Measurements from ENCODE around the gene MLH3.

MLH3 gene

GRCh38 chr14:74976264-74977113 lies 74.8 kb downstream of the MLH3 start:
- H3K4me1 ChIP-seq (ENCODE audit: insufficient read depth, low read length, poor library complexity, severe bottlenecking) = peaks cover 15% of the 10 kb centered on the region

GRCh38 chr14:74975059-74975810 lies 76.0 kb downstream of the MLH3 start:
- no peaks in the 10 kb centered on the region for H3K79me2 ChIP-seq (ENCODE audit: insufficient read depth, low read length)
- no peaks in the 10 kb centered on the region for H3K9me3 ChIP-seq (ENCODE audit: insufficient read depth, low read depth, low read length)
- no peaks in the 10 kb centered on the region for H3K27me3 ChIP-seq (ENCODE audit: insufficient read depth, low read length, poor library complexity, severe bottlenecking)
- H4K20me1 ChIP-seq (ENCODE audit: insufficient read depth, low read length, poor library complexity, severe bottlenecking) = no peaks in the 10 kb centered on the region
- TF ChIP-seq CTCF (conservative IDR thresholded peaks at IDR 0.05; ENCODE audit: low read length) (no peak), EZH2phosphoT487 (IDR thresholded peaks at IDR 0.05; ENCODE audit: borderline replicate concordance) (no peak)
- H2AFZ ChIP-seq (ENCODE audit: low read length) = no peak overlapping the region
- no peaks in the 10 kb centered on the region for H3K9me2 ChIP-seq (replicated peaks; ENCODE audit: low read depth, low read length)
- H3K4me3 ChIP-seq (ENCODE audit: low read length, poor library complexity, severe bottlenecking) = no peak overlapping the region
- peaks cover 15% of the 10 kb centered on the region for H3K4me1 ChIP-seq (ENCODE audit: insufficient read depth, low read length, poor library complexity, severe bottlenecking)
- H3K4me2 ChIP-seq (ENCODE audit: low read depth, low read length, poor library complexity, severe bottlenecking) = no peak overlapping the region
- no peaks in the 10 kb centered on the region for H3F3A ChIP-seq (ENCODE audit: low read depth)
- H3K36me3 ChIP-seq (ENCODE audit: insufficient read depth, low read length) = no peaks in the 10 kb centered on the region
- no peak overlapping the region for H3K9ac ChIP-seq (ENCODE audit: low read depth, low read length, poor library complexity, severe bottlenecking)

More at GRCh38 chr14:74976264-74977113, 74.8 kb downstream of the MLH3 start:
- no peak overlapping the region for H3K4me3 ChIP-seq (ENCODE audit: low read length, poor library complexity, severe bottlenecking)
- no peak overlapping the region for H3K4me2 ChIP-seq (ENCODE audit: low read depth, low read length, poor library complexity, severe bottlenecking)
- H3K36me3 ChIP-seq (ENCODE audit: insufficient read depth, low read length) = no peaks in the 10 kb centered on the region
- TF ChIP-seq CTCF (conservative IDR thresholded peaks at IDR 0.05; ENCODE audit: low read length) (no peak), EZH2phosphoT487 (IDR thresholded peaks at IDR 0.05; ENCODE audit: borderline replicate concordance) (no peak)
- H2AFZ ChIP-seq (ENCODE audit: low read length) = no peak overlapping the region
- no peaks in the 10 kb centered on the region for H3K9me2 ChIP-seq (replicated peaks; ENCODE audit: low read depth, low read length)
- no peaks in the 10 kb centered on the region for H3K9me3 ChIP-seq (ENCODE audit: insufficient read depth, low read depth, low read length)
- no peaks in the 10 kb centered on the region for H3K79me2 ChIP-seq (ENCODE audit: insufficient read depth, low read length)
- no peak overlapping the region for H3K9ac ChIP-seq (ENCODE audit: low read depth, low read length, poor library complexity, severe bottlenecking)
- H3F3A ChIP-seq (ENCODE audit: low read depth) = no peaks in the 10 kb centered on the region
- no peaks in the 10 kb centered on the region for H4K20me1 ChIP-seq (ENCODE audit: insufficient read depth, low read length, poor library complexity, severe bottlenecking)
- no peaks in the 10 kb centered on the region for H3K27me3 ChIP-seq (ENCODE audit: insufficient read depth, low read length, poor library complexity, severe bottlenecking)

GRCh38 chr14:74974364-74975058 lies 76.8 kb downstream of the MLH3 start:
- Histone ChIP-seq H3K9me2 (replicated peaks; ENCODE audit: low read depth, low read length) (no peaks in the 10 kb centered on the region), H3K9me3 (ENCODE audit: insufficient read depth, low read depth, low read length) (no peaks in the 10 kb centered on the region), H3K4me1 (ENCODE audit: insufficient read depth, low read length, poor library complexity, severe bottlenecking) (peaks cover 15% of the 10 kb centered on the region), H3F3A (ENCODE audit: low read depth) (no peaks in the 10 kb centered on the region), H2AFZ (ENCODE audit: low read length) (no peak overlapping the region), H4K20me1 (ENCODE audit: insufficient read depth, low read length, poor library complexity, severe bottlenecking) (no peaks in the 10 kb centered on the region), H3K27me3 (ENCODE audit: insufficient read depth, low read length, poor library complexity, severe bottlenecking) (no peaks in the 10 kb centered on the region), H3K4me2 (ENCODE audit: low read depth, low read length, poor library complexity, severe bottlenecking) (no peak overlapping the region), H3K36me3 (ENCODE audit: insufficient read depth, low read length) (no peaks in the 10 kb centered on the region), H3K79me2 (ENCODE audit: insufficient read depth, low read length) (no peaks in the 10 kb centered on the region), H3K4me3 (ENCODE audit: low read length, poor library complexity, severe bottlenecking) (no peak overlapping the region), H3K9ac (ENCODE audit: low read depth, low read length, poor library complexity, severe bottlenecking) (no peak overlapping the region)
- TF ChIP-seq EZH2phosphoT487 (IDR thresholded peaks at IDR 0.05; ENCODE audit: borderline replicate concordance) (no peak), CTCF (conservative IDR thresholded peaks at IDR 0.05; ENCODE audit: low read length) (no peak)

All from Loucy (cell line).